Loucy (cell line): ENCODE data around the gene CMTM3.
"Not testable (repeated sequence)": the region's sequence is repeated elsewhere in the genome, so short reads cannot be mapped to it uniquely, and the experiment has no call there.

Experiments used
- H2AFZ ChIP-seq: fragments of 200-600 bp; sonication (generic); 2 replicates; pipeline ENCODE4 v1.6.0; 2016; ENCODE audit warnings: antibody characterized with exemption, mild to moderate bottlenecking, low read length, moderate library complexity
- H3F3A ChIP-seq: fragments of 200-600 bp; 2 replicates; pipeline ENCODE4 v1.6.0; 2016; ENCODE audit warnings: antibody characterized with exemption, low read depth, mild to moderate bottlenecking
- H3K27me3 ChIP-seq: fragments of 200-600 bp; sonication (generic); 2 replicates; pipeline ENCODE4 v1.6.1; 2014; ENCODE audit warnings: low read length, mild to moderate bottlenecking; ENCODE audit not compliant: insufficient read depth, poor library complexity, severe bottlenecking
- H3K36me3 ChIP-seq: fragments of 200-600 bp; sonication (generic); 2 replicates; pipeline ENCODE4 v1.6.1; 2016; ENCODE audit warnings: low read length; ENCODE audit not compliant: insufficient read depth
- H3K4me1 ChIP-seq: fragments of 200-600 bp; sonication (generic); 2 replicates; pipeline ENCODE4 v1.5.1; 2014; ENCODE audit warnings: low read length, mild to moderate bottlenecking; ENCODE audit not compliant: insufficient read depth, poor library complexity, severe bottlenecking
- H3K4me2 ChIP-seq: fragments of 200-600 bp; sonication (generic); 2 replicates; pipeline ENCODE4 v1.6.0; 2014; ENCODE audit warnings: antibody characterized with exemption, low read length, low read depth, mild to moderate bottlenecking; ENCODE audit not compliant: poor library complexity, severe bottlenecking
- H3K4me3 ChIP-seq: fragments of 200-600 bp; sonication (generic); 2 replicates; pipeline ENCODE4 v1.5.1; 2014; ENCODE audit warnings: low read length, mild to moderate bottlenecking, mixed read lengths; ENCODE audit not compliant: poor library complexity, severe bottlenecking
- H3K79me2 ChIP-seq: fragments of 200-600 bp; sonication (generic); 2 replicates; pipeline ENCODE4 v1.6.1; 2014; ENCODE audit warnings: low read length; ENCODE audit not compliant: insufficient read depth
- H3K9ac ChIP-seq: fragments of 200-600 bp; sonication (generic); 2 replicates; pipeline ENCODE4 v1.6.0; 2014; ENCODE audit warnings: mild to moderate bottlenecking, low read depth, low read length, moderate library complexity; ENCODE audit not compliant: poor library complexity, severe bottlenecking
- H3K9me2 ChIP-seq: fragments of 200-600 bp; sonication (generic); replicated peaks from 2 replicates; pipeline ENCODE4 v1.6.1; 2016; ENCODE audit warnings: low read depth, low read length, mixed read lengths
- H3K9me3 ChIP-seq: fragments of 200-600 bp; sonication (generic); 2 replicates; pipeline ENCODE4 v1.6.1; 2014; ENCODE audit warnings: mild to moderate bottlenecking, antibody characterized with exemption, low read length, low read depth; ENCODE audit not compliant: insufficient read depth
- H4K20me1 ChIP-seq: fragments of 200-600 bp; sonication (generic); 2 replicates; pipeline ENCODE4 v1.6.0; 2014; ENCODE audit warnings: antibody characterized with exemption, low read length, mild to moderate bottlenecking; ENCODE audit not compliant: insufficient read depth, poor library complexity, severe bottlenecking
- CTCF ChIP-seq: fragments of 200-600 bp; sonication (generic); conservative IDR thresholded peaks from 2 replicates; pipeline ENCODE4 v1.5.1; 2014; ENCODE audit warnings: mild to moderate bottlenecking, antibody characterized with exemption, low read length
- EZH2phosphoT487 ChIP-seq: fragments of 200-600 bp; IDR thresholded peaks from 2 replicates; pipeline ENCODE4 v1.6.1; 2018; ENCODE audit warnings: antibody characterized with exemption, mild to moderate bottlenecking, moderate library complexity, borderline replicate concordance

CMTM3 gene

GRCh38 chr16:66592241-66592640 is 12.3 kb upstream of the CMTM3 start:
- peaks cover 8% of the 10 kb centered on the region for H3K4me1 ChIP-seq

GRCh38 chr16:66592814-66593213 is 11.7 kb upstream of the CMTM3 start:
- H3K27me3 ChIP-seq: no peaks in the 10 kb centered on the region
- H3K9ac ChIP-seq: no peak overlapping the region
- no peaks in the 10 kb centered on the region for H4K20me1 ChIP-seq
- no peak overlapping the region for H3K4me2 ChIP-seq
- TF ChIP-seq CTCF (no peak), EZH2phosphoT487 (no peak)
- no peaks in the 10 kb centered on the region for H3K9me3 ChIP-seq
- peaks cover 5% of the 10 kb centered on the region for H3K4me1 ChIP-seq
- no peaks in the 10 kb centered on the region; the same call in 1 of the 2 replicates for H3F3A ChIP-seq
- no peak overlapping the region for H2AFZ ChIP-seq
- no peaks in the 10 kb centered on the region for H3K36me3 ChIP-seq
- H3K4me3 ChIP-seq: no peak overlapping the region
- no peaks in the 10 kb centered on the region for H3K9me2 ChIP-seq
- H3K79me2 ChIP-seq: no peaks in the 10 kb centered on the region

More at GRCh38 chr16:66592241-66592640, 12.3 kb upstream of the CMTM3 start:
- H3K9ac ChIP-seq: no peak overlapping the region
- H3F3A ChIP-seq: no peaks in the 10 kb centered on the region; the same call in 1 of the 2 replicates
- H3K36me3 ChIP-seq: no peaks in the 10 kb centered on the region
- H2AFZ ChIP-seq: no peak overlapping the region
- no peaks in the 10 kb centered on the region for H3K9me2 ChIP-seq
- H4K20me1 ChIP-seq: no peaks in the 10 kb centered on the region
- H3K4me2 ChIP-seq: no peak overlapping the region
- no peak overlapping the region for H3K4me3 ChIP-seq
- no peaks in the 10 kb centered on the region for H3K79me2 ChIP-seq
- H3K27me3 ChIP-seq: no peaks in the 10 kb centered on the region
- TF ChIP-seq EZH2phosphoT487: no peak
- no peak for TF ChIP-seq CTCF
- no peaks in the 10 kb centered on the region for H3K9me3 ChIP-seq

- no peaks in the 10 kb centered on the region; the same call in 1 of the 2 replicates for H3F3A ChIP-seq
- no peaks in the 10 kb centered on the region for H3K79me2 ChIP-seq
- H3K4me3 ChIP-seq: no peak overlapping the region
- no peaks in the 10 kb centered on the region for H3K9me2 ChIP-seq
- H3K27me3 ChIP-seq: no peaks in the 10 kb centered on the region
- H3K9ac ChIP-seq: no peak overlapping the region
- H2AFZ ChIP-seq: no peak overlapping the region
- H3K9me3 ChIP-seq: no peaks in the 10 kb centered on the region
- no peak overlapping the region for H3K4me2 ChIP-seq
- H3K4me1 ChIP-seq: no peaks in the 10 kb centered on the region
- no peak for TF ChIP-seq EZH2phosphoT487
- no peak for TF ChIP-seq CTCF
- H4K20me1 ChIP-seq: no peaks in the 10 kb centered on the region
- H3K36me3 ChIP-seq: no peaks in the 10 kb centered on the region
Measured at GRCh38 chr16:66594739-66595138, 9.8 kb upstream of the CMTM3 start.

GRCh38 chr16:66596559-66596958 is 7.9 kb upstream of the CMTM3 start:
- H4K20me1 ChIP-seq, H3K27me3 ChIP-seq, H3K4me1 ChIP-seq, H2AFZ ChIP-seq, H3K9me3 ChIP-seq, H3K4me3 ChIP-seq, H3K9ac ChIP-seq, H3K36me3 ChIP-seq, H3F3A ChIP-seq, H3K79me2 ChIP-seq, H3K4me2 ChIP-seq, H3K9me2 ChIP-seq: not testable (repeated sequence)
